ENCODE data around the gene ACO2.
"Not testable (repeated sequence)": the region's sequence is repeated elsewhere in the genome, so short reads cannot be mapped to it uniquely, and the experiment has no call there.

The ACO2 gene

GRCh38 chr22:41555325-41555982 lies 86.5 kb downstream of the ACO2 start:
- Mint-ChIP-seq H3K4me1 (peaks cover 64% of the 10 kb centered on the region), H3K27ac (peak overlapping the region; percentile 83 to 96 (median 95)), H3K9me3 (no peaks in the 10 kb centered on the region), H3K4me3 (peak overlapping the region; percentile 13 to 51 (median 15)), H3K27me3 (ENCODE audit: low read depth) (no peaks in the 10 kb centered on the region), H3K36me3 (ENCODE audit: low read depth) (no peaks in the 10 kb centered on the region)
- no peak for TF ChIP-seq CTCF (IDR thresholded peaks at IDR 0.05; ENCODE audit: unreplicated experiment in 3 of 3)

GRCh38 chr22:41556561-41556960 lies 87.6 kb downstream of the ACO2 start:
- Mint-ChIP-seq H3K36me3 (ENCODE audit: low read depth) (no peaks in the 10 kb centered on the region), H3K27ac (peak overlapping the region; percentile 83 to 97 (median 95)), H3K4me3 (peak overlapping the region in 2 of 3 experiments; percentile 5 to 62), H3K27me3 (ENCODE audit: low read depth) (no peaks in the 10 kb centered on the region), H3K9me3 (no peaks in the 10 kb centered on the region), H3K4me1 (peaks cover 70% of the 10 kb centered on the region)
- no peak for TF ChIP-seq CTCF (IDR thresholded peaks at IDR 0.05; ENCODE audit: unreplicated experiment in 3 of 3)

- peak overlapping the region; percentile 83 to 97 (median 95) for H3K27ac Mint-ChIP-seq
- no peak for TF ChIP-seq CTCF (IDR thresholded peaks at IDR 0.05; ENCODE audit: unreplicated experiment in 3 of 3)
- H3K36me3 Mint-ChIP-seq (ENCODE audit: low read depth): no peaks in the 10 kb centered on the region
- peaks cover 73% of the 10 kb centered on the region for H3K4me1 Mint-ChIP-seq
- H3K9me3 Mint-ChIP-seq: no peaks in the 10 kb centered on the region
- no peaks in the 10 kb centered on the region for H3K27me3 Mint-ChIP-seq (ENCODE audit: low read depth)
- peak overlapping the region; percentile 18 to 59 (median 32) for H3K4me3 Mint-ChIP-seq
Observed at GRCh38 chr22:41557401-41558240, 88.7 kb downstream of the ACO2 start.

- not testable (repeated sequence) for H3K4me3 Mint-ChIP-seq; H3K9me3 Mint-ChIP-seq; H3K36me3 Mint-ChIP-seq (ENCODE audit: low read depth); H3K27me3 Mint-ChIP-seq (ENCODE audit: low read depth)
- H3K4me1 Mint-ChIP-seq: peaks cover 75% of the 10 kb centered on the region
- peak overlapping the region; percentile 24 to 95 (median 83) for H3K27ac Mint-ChIP-seq
Observed at GRCh38 chr22:41558241-41558630, 89.3 kb downstream of the ACO2 start.

GRCh38 chr22:41560095-41560471 lies 91.2 kb downstream of the ACO2 start:
- peak overlapping the region; percentile 80 to 93 (median 87) for H3K4me3 Mint-ChIP-seq
- no peaks in the 10 kb centered on the region for H3K36me3 Mint-ChIP-seq (ENCODE audit: low read depth)
- no peak for TF ChIP-seq CTCF (IDR thresholded peaks at IDR 0.05; ENCODE audit: unreplicated experiment in 3 of 3)
- H3K9me3 Mint-ChIP-seq: no peaks in the 10 kb centered on the region
- peaks cover 72% of the 10 kb centered on the region for H3K4me1 Mint-ChIP-seq
- H3K27me3 Mint-ChIP-seq (ENCODE audit: low read depth): no peaks in the 10 kb centered on the region
- peak overlapping the region; percentile 85 to 94 (median 90) for H3K27ac Mint-ChIP-seq

GRCh38 chr22:41561335-41561734 lies 92.4 kb downstream of the ACO2 start:
- no peaks in the 10 kb centered on the region for H3K36me3 Mint-ChIP-seq (ENCODE audit: low read depth)
- TF ChIP-seq CTCF (IDR thresholded peaks at IDR 0.05; ENCODE audit: unreplicated experiment in 3 of 3): no peak

More at GRCh38 chr22:41561335-41561734, 92.4 kb downstream of the ACO2 start:
- peaks cover 63% of the 10 kb centered on the region for H3K4me1 Mint-ChIP-seq
- peak overlapping the region; percentile 80 to 93 (median 87) for H3K4me3 Mint-ChIP-seq
- no peaks in the 10 kb centered on the region for H3K9me3 Mint-ChIP-seq
- H3K27me3 Mint-ChIP-seq (ENCODE audit: low read depth): no peaks in the 10 kb centered on the region
- peak overlapping the region; percentile 85 to 94 (median 90) for H3K27ac Mint-ChIP-seq

All from nephron (organoid).